ENCODE data around the gene KREMEN2.

The KREMEN2 gene

GRCh38 chr16:2966043-2966807, 2.1 kb downstream of the KREMEN2 start:
- no peak overlapping the region for H3K4me3 Mint-ChIP-seq
- no peaks in the 10 kb centered on the region for H3K9me3 Mint-ChIP-seq
- no peak for DNase-seq
- H3K27ac Mint-ChIP-seq: no peak overlapping the region
- H3K36me3 Mint-ChIP-seq (ENCODE audit: low read depth): no peaks in the 10 kb centered on the region
- TF ChIP-seq CTCF (IDR thresholded peaks at IDR 0.05): no peak
- peaks cover 21% of the 10 kb centered on the region for H3K4me1 Mint-ChIP-seq
- peaks cover 23% of the 10 kb centered on the region for H3K27me3 Mint-ChIP-seq (ENCODE audit: low read depth, poor library complexity)

GRCh38 chr16:2966808-2967191, 2.7 kb downstream of the KREMEN2 start:
- TF ChIP-seq CTCF (IDR thresholded peaks at IDR 0.05): no peak
- H3K27ac Mint-ChIP-seq: no peak overlapping the region
- peaks cover 22% of the 10 kb centered on the region for H3K4me1 Mint-ChIP-seq
- H3K4me3 Mint-ChIP-seq: no peak overlapping the region
- peaks cover 20% of the 10 kb centered on the region for H3K27me3 Mint-ChIP-seq (ENCODE audit: low read depth, poor library complexity)
- no peaks in the 10 kb centered on the region for H3K36me3 Mint-ChIP-seq (ENCODE audit: low read depth)
- H3K9me3 Mint-ChIP-seq: no peaks in the 10 kb centered on the region
- DNase-seq: no peak

GRCh38 chr16:2967211-2967631, 3.1 kb downstream of the KREMEN2 start:
- no peaks in the 10 kb centered on the region for H3K9me3 Mint-ChIP-seq
- TF ChIP-seq CTCF (IDR thresholded peaks at IDR 0.05): no peak
- no peak for DNase-seq
- peaks cover 26% of the 10 kb centered on the region for H3K4me1 Mint-ChIP-seq
- H3K36me3 Mint-ChIP-seq (ENCODE audit: low read depth): no peaks in the 10 kb centered on the region
- no peak overlapping the region for H3K27ac Mint-ChIP-seq
- H3K4me3 Mint-ChIP-seq: no peak overlapping the region
- peaks cover 16% of the 10 kb centered on the region for H3K27me3 Mint-ChIP-seq (ENCODE audit: low read depth, poor library complexity)

GRCh38 chr16:2967721-2968161, 3.7 kb downstream of the KREMEN2 start:
- no peak for DNase-seq
- no peaks in the 10 kb centered on the region for H3K36me3 Mint-ChIP-seq (ENCODE audit: low read depth)
- no peak for TF ChIP-seq CTCF (IDR thresholded peaks at IDR 0.05)
- H3K4me1 Mint-ChIP-seq: peaks cover 31% of the 10 kb centered on the region
- no peak overlapping the region for H3K4me3 Mint-ChIP-seq
- H3K27me3 Mint-ChIP-seq (ENCODE audit: low read depth, poor library complexity): peaks cover 16% of the 10 kb centered on the region
- no peak overlapping the region for H3K27ac Mint-ChIP-seq
- H3K9me3 Mint-ChIP-seq: no peaks in the 10 kb centered on the region

- peak overlapping the region; percentile 71 for H3K4me3 Mint-ChIP-seq
- peaks cover 16% of the 10 kb centered on the region for H3K27me3 Mint-ChIP-seq (ENCODE audit: low read depth, poor library complexity)
- H3K36me3 Mint-ChIP-seq (ENCODE audit: low read depth): no peaks in the 10 kb centered on the region
- no peak for DNase-seq
- no peak for TF ChIP-seq CTCF (IDR thresholded peaks at IDR 0.05)
- H3K4me1 Mint-ChIP-seq: peaks cover 32% of the 10 kb centered on the region
- no peak overlapping the region for H3K27ac Mint-ChIP-seq
- H3K9me3 Mint-ChIP-seq: no peaks in the 10 kb centered on the region
Measured at GRCh38 chr16:2968368-2968737, 4.3 kb downstream of the KREMEN2 start.

Measured in nephron progenitor cell (in vitro differentiated cells).